SU-DHL-6 (cell line): ENCODE results near the gene CENPVL2.
"Not testable (repeated sequence)": the region's sequence is repeated elsewhere in the genome, so short reads cannot be mapped to it uniquely, and the experiment has no call there.

Source experiments
- EZH2phosphoT487 ChIP-seq: fragments of 200-600 bp; sonication (generic), shearing (Covaris generic); conservative IDR thresholded peaks from 2 replicates; pipeline ENCODE4 v1.6.1; 2018; ENCODE audit warnings: mild to moderate bottlenecking, antibody characterized with exemption, low read length, moderate library complexity, mixed read lengths
- TF ChIP-seq, protein P1 (sequence below): fragments of 200-600 bp; sonication (generic); IDR thresholded peaks from one replicate; pipeline ENCODE4 v1.5.1; 2017; ENCODE audit warnings: antibody characterized with exemption, mild to moderate bottlenecking, low read length, moderate library complexity; ENCODE audit not compliant: insufficient read depth, poor library complexity, severe bottlenecking

DNA sequence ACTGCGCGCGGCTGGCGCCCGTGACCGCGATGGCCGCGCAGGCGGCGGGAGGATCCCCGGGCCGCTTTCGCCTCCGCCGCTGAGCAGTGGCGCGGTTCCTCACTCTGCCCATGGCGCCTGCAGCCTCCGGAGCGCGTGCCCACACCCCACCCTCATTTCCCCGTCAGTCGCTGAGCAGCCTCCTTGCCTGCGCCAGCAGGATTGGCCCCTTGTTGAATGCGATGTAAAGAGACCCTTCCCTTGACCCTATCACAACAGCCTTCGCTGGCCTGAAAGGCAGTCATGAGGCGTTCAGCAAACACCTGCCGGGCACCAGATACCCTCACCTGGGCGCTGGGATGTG, at the start of gene CENPVL2:
- TF ChIP-seq, protein P1, sequence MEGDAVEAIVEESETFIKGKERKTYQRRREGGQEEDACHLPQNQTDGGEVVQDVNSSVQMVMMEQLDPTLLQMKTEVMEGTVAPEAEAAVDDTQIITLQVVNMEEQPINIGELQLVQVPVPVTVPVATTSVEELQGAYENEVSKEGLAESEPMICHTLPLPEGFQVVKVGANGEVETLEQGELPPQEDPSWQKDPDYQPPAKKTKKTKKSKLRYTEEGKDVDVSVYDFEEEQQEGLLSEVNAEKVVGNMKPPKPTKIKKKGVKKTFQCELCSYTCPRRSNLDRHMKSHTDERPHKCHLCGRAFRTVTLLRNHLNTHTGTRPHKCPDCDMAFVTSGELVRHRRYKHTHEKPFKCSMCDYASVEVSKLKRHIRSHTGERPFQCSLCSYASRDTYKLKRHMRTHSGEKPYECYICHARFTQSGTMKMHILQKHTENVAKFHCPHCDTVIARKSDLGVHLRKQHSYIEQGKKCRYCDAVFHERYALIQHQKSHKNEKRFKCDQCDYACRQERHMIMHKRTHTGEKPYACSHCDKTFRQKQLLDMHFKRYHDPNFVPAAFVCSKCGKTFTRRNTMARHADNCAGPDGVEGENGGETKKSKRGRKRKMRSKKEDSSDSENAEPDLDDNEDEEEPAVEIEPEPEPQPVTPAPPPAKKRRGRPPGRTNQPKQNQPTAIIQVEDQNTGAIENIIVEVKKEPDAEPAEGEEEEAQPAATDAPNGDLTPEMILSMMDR = not testable (repeated sequence)
- TF ChIP-seq EZH2phosphoT487 = not testable (repeated sequence)
